ENCODE measurements around the gene POLR2J.
"Not testable (repeated sequence)": the region's sequence is repeated elsewhere in the genome, so short reads cannot be mapped to it uniquely, and the experiment has no call there.

- TF ChIP-seq CTCF, POLR2A (IDR thresholded peaks at IDR 0.05): not testable (repeated sequence)
Measured at GRCh38 chr7:102494473-102495149, 15.9 kb upstream of the POLR2J start.
